Stimulated activated naive CD8-positive, alpha-beta T cell treated with anti-CD3 and anti-CD28 coated beads, Interleukin-15, Interleukin-2, amounts not matched to agents 100 U/mL and 50 U/mL, for 24 hours (primary cell): Measurements from ENCODE around the gene DSCAM.

Source experiments
- ATAC-seq: fragments of 150-1000 bp; cut with Tn5 transposase; one replicate; pipeline ENCODE4 v1.10.0; 2021
- DNase-seq: peaks from one replicate; pipeline ENCODE4 v3.0.0; 2021

Gene DSCAM

DNA sequence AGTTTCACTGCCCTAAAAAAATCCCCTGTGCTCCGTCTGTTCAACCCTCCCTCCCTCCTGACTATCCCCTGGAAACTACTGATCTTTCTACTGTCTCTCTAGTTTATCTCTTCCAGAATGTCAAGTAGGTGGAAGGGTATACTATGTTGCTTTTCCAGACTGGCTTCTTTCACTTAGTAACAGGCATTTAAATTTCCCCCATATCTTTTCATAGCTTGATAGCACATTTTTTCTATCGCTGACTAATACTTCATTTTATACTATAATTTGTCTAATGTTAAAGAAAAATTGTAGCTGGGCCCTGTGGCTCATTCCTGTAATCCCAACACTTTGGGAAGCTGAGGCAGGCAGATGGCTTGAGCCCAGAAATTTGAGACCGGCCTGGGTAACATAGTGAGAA lies 142.8 kb downstream of the DSCAM start:
- DNase-seq (no peak), ATAC-seq (no peak)

- DNase-seq, result no peak
Observed at GRCh38 chr21:40699366-40699765, 147.6 kb downstream of the DSCAM start.

GRCh38 chr21:40696246-40696645 lies 150.7 kb downstream of the DSCAM start:
- ATAC-seq (no peak), DNase-seq (no peak)

More at GRCh38 chr21:40699366-40699765, 147.6 kb downstream of the DSCAM start:
- ATAC-seq, result no peak

- ATAC-seq, result no peak
Observed at GRCh38 chr21:40689840-40690360, 157.1 kb downstream of the DSCAM start.

GRCh38 chr21:40689217-40689616 lies 157.7 kb downstream of the DSCAM start:
- DNase-seq (no peak), ATAC-seq (no peak)

More at GRCh38 chr21:40689840-40690360, 157.1 kb downstream of the DSCAM start:
- no peak for DNase-seq

DNA sequence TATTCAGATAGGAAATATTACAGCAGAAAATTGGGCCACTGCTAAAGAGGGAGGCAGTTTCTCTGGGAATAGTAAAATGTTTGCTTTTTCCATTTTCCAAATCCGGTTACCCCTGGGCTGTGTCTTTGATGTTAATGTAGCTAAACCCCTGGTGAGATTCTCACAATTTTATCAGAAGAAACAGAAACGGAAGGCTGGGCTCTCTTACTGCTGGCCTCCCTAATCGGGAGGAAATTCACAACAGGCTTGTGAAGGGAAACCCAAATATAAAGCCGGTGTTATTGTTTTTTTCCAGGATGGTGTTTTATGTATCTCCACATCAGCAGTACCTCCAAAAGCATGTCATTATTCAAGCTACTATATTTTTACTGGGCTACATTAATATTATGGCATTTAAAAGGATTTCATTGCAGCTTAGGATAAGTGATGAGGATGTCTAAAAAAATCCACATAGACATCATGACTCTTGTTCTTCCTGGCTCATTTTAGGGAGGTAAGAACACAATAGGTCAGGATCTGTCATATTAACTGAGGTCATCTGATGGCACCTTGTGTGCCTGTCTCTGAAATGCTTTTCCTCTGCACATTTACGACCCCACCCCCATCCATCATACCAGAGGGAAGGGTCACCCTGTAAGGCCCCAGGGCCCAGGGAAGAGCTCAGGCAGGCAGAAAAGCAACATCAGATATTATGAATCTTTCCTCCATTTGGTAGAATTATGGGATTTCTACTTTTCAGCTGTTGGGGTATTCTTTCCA lies 158.7 kb downstream of the DSCAM start:
- DNase-seq (no peak), ATAC-seq (no peak)

DNA sequence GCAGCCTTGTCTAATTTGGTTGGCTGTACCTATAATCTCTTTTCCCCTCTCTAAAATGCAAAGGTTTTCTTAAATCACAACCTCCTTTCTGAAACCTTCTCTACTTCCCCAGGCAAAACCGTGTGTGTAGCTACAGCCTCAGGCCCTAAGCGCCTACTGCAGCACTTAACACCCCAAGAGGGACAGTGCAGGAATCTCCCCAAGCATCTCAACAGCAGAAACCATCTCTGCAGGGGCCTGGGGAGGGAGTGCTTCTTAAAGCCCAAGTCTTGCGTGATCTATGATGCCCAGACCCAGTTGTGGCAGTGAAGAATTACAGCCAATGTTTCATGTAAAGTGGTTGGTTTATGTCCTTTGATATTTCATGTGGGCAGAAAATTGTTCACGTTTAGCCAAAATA lies 159.3 kb downstream of the DSCAM start:
- no peak for DNase-seq
- ATAC-seq, result no peak

DNA sequence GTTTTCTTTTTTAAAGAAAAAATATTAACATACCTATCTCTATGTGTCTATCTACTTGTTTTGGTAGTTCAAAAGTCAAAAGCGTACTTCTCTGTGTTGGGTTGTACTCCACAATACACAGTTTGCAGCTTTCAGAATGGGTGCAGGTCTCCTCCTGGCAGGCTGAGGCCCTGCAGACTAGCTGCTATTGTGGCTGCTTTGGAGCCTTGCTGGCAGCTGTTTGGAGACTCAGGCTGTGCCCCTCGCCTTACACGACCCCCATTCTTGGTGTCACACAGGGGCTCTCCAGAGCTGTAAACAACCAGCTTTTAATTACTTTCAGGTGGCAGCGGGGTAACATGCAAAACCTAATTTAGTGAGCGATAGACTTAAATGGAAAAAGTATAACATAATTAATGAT lies 160.4 kb downstream of the DSCAM start:
- no peak for ATAC-seq

GRCh38 chr21:40685141-40685540 lies 161.8 kb downstream of the DSCAM start:
- ATAC-seq (no peak), DNase-seq (no peak)

More for the DNA sequence above, 160.4 kb downstream of the DSCAM start:
- no peak for DNase-seq

DNA sequence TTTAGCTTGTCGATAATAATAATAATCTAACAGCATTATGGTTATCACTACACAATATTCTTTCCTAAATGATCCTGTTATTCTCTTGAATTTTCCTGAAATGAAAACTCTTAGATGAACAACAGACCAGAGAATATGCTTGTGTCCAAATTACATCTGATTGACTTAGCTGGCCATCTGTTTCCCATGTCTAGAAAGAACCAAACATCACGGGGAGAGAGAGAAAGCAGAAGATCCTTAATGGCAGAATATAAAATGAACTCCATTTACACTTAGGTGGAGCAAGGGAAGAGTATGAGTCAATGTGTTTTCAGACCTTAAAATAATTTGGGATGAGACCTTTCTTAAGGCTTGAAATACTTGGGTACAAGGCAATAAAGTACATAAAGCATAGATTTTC lies 162.2 kb downstream of the DSCAM start:
- no peak for ATAC-seq
- DNase-seq, result no peak

GRCh38 chr21:40683349-40683748 lies 163.6 kb downstream of the DSCAM start:
- ATAC-seq, result no peak

DNA sequence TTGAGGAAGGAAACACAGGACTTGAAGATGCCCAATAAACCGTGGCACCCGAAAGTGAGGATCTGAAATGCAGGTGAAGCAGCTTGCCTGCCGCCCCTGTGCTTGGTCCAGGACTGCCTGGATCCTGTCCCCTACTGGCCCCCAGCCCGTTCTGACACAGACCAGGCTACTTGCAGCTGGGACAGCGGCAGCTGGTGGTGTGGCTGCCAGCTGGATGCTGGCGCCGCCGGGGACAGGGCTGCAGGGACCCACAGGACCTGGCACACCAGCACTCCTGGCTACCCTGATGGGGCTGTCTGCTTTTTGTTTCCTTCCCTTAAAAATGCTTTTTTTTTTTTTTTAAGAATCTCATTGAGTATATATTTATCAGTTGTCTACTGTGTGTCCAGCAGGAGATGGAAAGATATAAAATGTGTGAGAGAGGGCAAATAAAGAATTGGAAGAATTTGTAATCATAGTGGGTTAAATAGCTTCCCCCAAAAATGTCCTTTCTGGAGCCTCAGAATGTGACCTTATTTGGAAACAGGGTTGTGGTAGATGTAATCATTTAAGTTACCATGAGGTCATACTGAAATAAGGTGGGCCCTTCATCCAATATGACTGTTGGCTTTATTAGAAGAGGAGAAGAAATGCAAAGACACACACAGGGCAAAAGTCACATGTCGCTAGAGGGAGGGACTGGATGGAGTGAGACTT lies 165.6 kb downstream of the DSCAM start:
- DNase-seq (no peak), ATAC-seq (no peak)

More at GRCh38 chr21:40683349-40683748, 163.6 kb downstream of the DSCAM start:
- DNase-seq, result no peak

DNA sequence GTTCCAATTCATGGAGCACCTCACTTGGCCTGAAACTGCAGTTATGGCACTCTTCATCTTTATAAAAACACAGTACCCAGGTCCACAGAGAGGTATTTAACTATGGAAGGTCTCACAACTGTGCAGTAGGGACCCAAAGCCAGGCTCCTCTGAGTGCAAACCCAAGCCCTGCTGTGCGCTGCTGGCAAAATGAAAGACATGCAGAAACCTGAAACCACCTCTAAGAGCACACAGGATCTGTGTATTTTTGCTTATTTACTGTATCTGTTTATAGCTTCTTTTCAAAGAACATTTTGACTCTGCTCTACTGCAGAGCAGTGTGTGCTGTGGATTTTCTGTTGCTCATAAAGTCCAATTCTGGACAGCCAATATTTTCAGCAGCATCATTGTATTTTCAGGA lies 166.6 kb downstream of the DSCAM start:
- no peak for DNase-seq
- ATAC-seq, result no peak

- no peak for ATAC-seq
Observed at GRCh38 chr21:40678681-40679284, 168.2 kb downstream of the DSCAM start.

DNA sequence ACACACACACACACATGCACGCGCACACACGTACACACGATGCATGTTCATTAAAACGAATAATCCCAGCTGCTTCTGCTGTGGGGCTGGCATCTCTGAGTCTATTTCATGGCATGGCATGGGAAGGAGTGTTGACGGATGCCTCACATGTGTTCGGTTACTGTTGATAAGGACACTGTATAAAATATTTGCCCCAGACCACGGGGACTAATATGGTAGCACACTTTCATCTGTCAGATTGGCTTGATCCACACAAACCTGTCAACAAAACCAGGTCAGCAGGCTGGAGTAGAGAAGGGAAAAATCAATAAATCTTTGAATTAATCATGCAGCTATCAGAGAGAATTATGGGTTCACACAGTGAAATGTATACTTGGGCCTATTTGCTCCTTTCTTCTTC lies 171.9 kb downstream of the DSCAM start:
- ATAC-seq (no peak), DNase-seq (no peak)

More at GRCh38 chr21:40678681-40679284, 168.2 kb downstream of the DSCAM start:
- DNase-seq, result no peak

GRCh38 chr21:40672602-40673001 lies 174.4 kb downstream of the DSCAM start:
- no peak for ATAC-seq

GRCh38 chr21:40671716-40672115 lies 175.2 kb downstream of the DSCAM start:
- ATAC-seq (no peak), DNase-seq (no peak)

More at GRCh38 chr21:40672602-40673001, 174.4 kb downstream of the DSCAM start:
- DNase-seq, result no peak

DNA sequence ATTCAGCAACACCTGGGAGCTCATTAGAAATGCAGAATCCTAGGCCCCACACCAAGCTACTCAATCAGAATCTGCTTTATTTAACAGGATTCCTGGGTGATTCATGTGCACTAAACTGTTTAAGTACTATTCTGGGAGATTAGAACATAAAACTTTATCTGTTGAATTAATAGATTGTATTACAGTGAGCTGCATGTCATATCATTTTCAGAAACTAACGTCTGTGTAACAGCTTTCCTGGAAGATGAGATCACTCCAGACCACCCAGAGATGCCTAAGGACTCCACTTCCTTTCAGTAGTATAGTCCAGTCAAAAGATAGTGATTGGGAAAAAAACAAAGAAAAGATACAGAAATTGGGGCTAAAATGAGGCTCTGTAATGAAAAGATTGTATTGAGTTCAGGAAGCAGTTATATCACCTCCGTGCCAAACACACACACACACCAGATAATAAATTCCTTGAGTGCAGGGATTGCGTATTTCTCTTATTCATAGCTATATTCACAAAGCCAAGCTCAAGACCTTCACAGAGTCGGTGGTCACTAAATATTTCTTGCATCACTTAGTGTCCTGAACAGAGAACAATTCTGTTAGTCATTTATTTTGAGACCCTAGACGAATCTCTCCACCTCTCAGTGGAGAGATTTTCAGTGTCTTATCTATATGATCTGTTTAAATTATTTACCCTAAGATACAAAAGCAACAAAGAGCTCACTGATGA lies 178.2 kb downstream of the DSCAM start:
- ATAC-seq, result no peak
- DNase-seq, result no peak

- no peak for DNase-seq
- no peak for ATAC-seq
Observed at GRCh38 chr21:40667967-40668366, 179.0 kb downstream of the DSCAM start.

DNA sequence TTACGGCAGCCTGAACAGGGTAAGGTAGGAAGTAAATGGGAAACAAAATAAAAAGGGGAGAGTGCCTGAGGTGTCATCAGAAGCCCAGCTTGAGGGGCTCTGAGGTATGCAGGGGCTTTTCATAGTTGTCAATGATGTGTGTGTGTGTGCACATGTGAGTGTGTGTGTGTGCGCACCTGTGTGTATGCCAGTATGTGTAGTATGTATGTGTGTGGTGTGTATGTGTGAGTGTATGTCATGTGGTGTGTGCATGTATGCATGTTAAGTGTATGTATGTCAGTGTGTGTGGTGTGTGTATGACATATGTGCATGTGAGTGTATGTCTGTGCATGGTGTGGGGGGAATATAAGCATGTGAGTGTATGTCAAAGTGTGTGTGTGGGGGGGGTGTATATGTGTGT lies 184.1 kb downstream of the DSCAM start:
- DNase-seq, result no peak
- no peak for ATAC-seq

DNA sequence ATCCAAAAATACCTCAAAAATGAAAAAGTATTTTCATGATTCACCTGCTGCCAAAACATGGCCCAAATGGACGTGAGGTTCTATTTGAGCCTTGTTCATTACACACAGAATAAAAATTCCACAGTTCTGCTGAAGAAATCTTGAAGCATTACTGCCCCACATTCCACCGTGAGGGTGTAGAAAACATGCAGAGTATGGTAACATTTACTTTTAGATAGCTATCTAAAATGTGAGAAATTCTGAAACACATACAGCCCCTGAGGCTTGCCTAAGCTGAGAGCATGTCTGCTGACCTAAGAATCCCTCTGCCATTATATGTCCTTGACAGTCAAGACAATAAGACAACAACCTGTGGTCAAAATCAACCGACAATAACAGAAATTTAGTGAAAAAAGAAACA lies 186.5 kb downstream of the DSCAM start:
- no peak for ATAC-seq
- DNase-seq, result no peak

- ATAC-seq (no peak), DNase-seq (no peak)
Observed at GRCh38 chr21:40658311-40658710, 188.6 kb downstream of the DSCAM start.
